Articular chondrocyte of knee joint (primary cell): ENCODE results near the gene PLEKHS1. TPM values are rescaled to one million over a fixed set of nuclear protein-coding genes. Genes with fewer than 3 reads are reported as not detected.

Experiments used
- small RNA-seq: library from RNA; depleted of rRNA; stranded (forward); fragments of <200 nt; gene quantifications from one replicate; pipeline ENCODE3, GENCODE V24; 2012
- total RNA-seq: library from RNA; depleted of rRNA; stranded (reverse); fragments of >200 nt; gene quantifications from 2 replicates; pipeline ENCODE4 v1.2.3, GENCODE V29; 2012

The PLEKHS1 gene
- total RNA-seq, result not detected in 2 replicates

GRCh38 chr10:113751181-113751732 lies at the start of gene PLEKHS1:
Gene PLEKHS1, plus strand, starts transcription at chr10:113751682. Its CDS starts 3,596 bp downstream, at chr10:113755278.

Small RNA genes within 50 kb of the gene (small RNA-seq; reads per million reads assigned to genes)
- not detected for gene RF00560

Other genes starting within 250 kb of the PLEKHS1 start
- gene HABP2, start 198.6 kb upstream of the PLEKHS1 start, total RNA-seq, result not detected in 2 replicates
- gene NRAP, start 87.6 kb upstream of the PLEKHS1 start, total RNA-seq, result 0.13 and 0.22 TPM in 2 replicates
- gene CASP7, start 71.8 kb upstream of the PLEKHS1 start, total RNA-seq, result 26.1 TPM in 2 replicates
- 5.5 and 6.4 TPM in 2 replicates for gene DCLRE1A, start 102.4 kb downstream of the PLEKHS1 start, total RNA-seq
- gene NHLRC2, start 103.0 kb downstream of the PLEKHS1 start, total RNA-seq, result 22.4 and 24.2 TPM in 2 replicates